NCI-H2081 (cell line): ENCODE measurements around the gene SMAD1.
"Not testable (repeated sequence)": the region's sequence is repeated elsewhere in the genome, so short reads cannot be mapped to it uniquely, and the experiment has no call there.

Experiments
- DNase-seq, 2 experiments: peaks; one replicate each; lab custom pipeline; 2025; lab: John Stamatoyannopoulos, UW

The SMAD1 gene

DNA sequence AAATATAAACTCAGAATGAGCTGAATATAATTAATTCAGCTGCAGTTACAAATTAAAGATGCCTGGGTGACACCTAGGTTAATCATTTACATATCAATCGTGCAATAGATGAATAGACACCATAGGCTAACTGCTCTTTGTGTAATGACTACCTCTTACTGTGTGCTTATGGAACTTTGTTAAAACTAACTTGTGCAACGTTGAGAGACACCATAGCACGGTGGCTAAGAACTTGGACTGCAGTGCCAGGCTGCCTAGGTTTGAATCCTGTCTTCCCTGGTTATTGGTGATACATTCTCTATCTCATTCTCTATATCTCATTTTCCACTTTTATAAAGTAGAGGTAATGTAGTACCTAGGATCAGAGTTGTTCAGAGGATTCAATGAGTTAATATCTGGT lies 46.9 kb downstream of the SMAD1 start:
- no peak for DNase-seq

DNA sequence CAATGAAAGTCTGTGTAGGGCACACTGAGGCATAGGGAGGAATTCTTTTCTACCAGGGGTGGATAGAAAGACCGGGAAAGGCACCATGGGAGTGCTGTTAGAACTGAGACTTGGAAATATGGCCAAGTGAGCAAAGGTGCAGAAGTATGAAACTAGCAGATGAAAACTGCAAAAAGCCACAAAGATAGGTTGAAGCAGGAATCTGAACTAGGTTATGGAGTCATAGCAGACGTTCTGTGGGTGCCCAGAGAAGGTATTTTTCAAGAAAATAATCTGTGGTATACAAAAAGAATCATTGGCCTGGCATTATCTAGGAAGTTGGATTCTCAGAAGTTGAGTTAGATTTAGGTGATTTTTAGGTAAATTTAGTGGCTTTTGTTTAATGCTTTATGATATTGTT lies 48.5 kb downstream of the SMAD1 start:
- DNase-seq = no peak

DNA sequence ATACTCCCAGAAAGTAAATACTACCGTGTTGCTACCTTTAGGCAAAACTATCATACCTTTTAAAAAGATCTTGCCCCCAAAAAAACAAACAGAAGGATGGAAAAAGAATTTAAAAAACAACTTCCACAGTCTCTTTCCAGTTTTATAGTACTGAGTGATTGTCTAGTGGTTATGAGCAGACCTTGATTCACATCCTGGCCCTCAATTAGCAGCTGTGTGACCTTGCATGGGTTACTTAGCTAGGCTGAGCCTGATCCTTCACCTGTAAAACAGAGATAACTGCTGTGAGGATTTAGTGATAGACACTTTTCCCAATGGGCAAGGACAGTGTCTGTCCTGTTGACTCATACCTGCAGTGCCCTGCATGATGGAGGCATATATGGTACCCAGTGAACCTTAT lies 49.0 kb downstream of the SMAD1 start:
- DNase-seq = no peak

DNA sequence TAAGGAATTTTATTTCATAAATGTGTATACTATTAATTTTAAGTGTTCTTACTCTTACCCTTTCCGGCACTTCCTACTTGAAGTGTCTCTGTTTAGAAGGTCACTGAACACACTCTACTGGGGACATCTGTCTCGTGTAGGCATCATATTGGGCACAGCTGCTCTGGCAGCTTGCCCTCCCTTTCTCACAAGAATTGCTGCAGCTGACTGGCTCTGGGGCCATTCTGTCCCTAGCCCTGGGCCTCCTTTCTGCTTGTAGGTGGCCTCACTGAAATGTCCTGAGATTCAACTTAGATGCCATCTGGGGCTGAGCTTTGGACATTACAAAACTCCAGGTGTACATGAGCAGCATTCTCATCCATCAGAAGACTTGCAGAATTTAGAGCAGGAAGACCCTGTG lies 49.6 kb downstream of the SMAD1 start:
- peak in 1 of 2 experiments; percentile 6 for DNase-seq

DNA sequence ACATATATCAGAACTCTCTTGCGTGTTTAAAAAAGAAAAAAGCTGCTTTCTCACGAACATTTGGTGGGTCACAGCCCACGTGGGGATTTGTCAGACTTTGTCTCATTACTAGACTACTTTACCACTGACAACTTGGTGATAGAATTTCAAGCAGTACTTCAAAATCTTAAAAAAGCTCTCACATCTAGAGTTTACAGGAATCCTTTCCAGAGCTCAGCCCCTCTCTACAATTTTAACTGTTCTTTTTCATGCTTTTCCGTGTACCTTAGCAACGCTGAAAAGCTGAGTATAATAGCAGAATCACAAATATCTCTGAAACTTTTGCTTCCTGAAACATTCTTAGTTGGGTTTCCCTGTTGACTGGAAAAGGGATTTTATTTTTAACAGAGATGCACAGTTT lies 50.2 kb downstream of the SMAD1 start:
- no peak for DNase-seq

DNA sequence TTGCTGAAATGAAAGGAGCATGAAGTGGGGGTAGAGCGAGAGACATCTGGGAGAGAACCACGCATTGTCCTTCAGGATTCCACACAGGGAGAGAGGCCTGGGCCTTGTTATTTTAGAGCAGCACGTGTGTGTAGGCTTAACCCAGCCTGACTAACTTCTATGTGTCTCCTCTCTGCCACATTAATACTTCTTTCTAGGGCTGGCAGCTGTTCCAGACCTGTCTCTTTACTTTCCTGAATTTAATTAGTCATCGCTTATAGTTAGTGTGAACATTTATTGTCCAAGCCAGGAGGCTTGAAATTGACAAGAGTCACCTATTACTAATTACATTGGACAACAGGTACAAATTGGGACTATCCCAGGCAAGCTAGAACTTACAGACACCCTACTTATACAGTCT lies 51.3 kb downstream of the SMAD1 start:
- DNase-seq = no peak

DNA sequence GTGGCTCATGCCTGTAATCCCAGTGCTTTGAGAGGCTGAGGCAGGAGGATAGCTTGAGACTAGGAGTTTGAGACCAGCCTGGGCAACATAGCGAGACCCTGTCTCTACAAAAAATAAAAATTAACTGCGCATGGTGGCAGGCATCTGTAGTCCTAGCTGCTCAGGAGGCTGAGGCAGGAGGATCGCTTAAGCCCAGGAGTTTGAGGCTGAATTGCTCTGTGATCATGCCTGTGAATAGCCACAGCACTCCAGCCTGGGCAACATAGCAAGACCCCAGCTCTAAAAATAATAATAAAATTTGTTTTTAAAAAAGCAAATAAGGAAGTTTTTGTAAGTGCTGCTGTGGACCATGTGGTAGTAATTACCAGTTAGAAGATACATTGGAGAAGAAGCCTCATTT lies 51.8 kb downstream of the SMAD1 start:
- DNase-seq = not testable (repeated sequence)

DNA sequence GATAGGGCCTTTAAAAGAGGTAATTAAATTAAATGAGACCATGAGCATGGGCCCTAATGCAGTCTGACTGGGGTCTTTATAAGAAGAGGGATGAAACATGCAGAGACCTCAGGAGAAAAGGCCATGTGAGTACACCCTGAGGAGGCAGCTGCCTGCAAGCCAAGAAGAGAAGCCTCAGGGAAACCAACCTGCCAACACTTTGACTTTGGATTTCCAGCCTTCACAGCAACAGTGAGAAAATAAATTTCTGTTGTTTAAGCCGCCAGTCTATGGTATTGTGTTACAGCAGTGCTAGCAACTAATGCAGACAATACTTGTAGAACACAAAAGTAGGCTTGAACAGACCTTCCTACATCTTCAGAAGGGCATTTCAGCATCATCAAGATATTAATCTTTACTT lies 52.3 kb downstream of the SMAD1 start:
- no peak for DNase-seq

DNA sequence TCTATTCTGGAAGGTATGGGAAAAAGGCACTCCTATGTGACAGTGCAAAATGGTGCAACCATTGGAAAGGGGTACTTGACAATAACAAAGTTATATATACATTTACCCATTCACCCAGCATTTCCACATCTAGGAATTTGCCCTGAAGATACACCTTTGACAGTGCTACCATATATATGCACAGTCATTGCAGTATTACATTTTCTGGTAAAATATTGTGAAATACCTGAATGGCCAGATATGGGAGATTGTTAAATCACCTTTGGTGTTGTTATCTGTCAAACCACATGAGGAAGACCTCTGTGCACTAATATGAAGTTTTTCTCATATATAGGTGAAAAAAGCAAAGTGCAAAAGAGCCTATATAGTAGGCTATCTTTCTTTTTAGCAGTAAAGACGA lies 53.5 kb downstream of the SMAD1 start:
- no peak for DNase-seq

DNA sequence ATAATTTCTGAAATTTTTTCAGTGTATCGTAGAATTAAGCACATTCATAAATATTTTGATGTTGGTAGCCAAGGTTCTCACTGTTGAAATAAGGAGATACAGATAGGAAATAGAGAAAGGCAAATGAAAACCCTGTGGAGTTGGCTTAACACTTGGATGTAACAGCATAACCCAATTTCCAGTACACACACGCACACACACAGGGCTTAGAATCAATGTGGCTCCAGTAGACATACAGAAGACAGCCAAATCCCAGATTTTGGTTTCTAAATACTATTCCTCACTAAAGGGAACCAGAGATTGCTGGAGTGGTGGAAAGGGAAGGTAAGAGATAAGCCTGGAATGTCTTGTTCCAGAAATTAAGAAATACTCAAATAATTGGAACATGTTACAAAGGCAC lies 54.4 kb downstream of the SMAD1 start:
- no peak for DNase-seq

DNA sequence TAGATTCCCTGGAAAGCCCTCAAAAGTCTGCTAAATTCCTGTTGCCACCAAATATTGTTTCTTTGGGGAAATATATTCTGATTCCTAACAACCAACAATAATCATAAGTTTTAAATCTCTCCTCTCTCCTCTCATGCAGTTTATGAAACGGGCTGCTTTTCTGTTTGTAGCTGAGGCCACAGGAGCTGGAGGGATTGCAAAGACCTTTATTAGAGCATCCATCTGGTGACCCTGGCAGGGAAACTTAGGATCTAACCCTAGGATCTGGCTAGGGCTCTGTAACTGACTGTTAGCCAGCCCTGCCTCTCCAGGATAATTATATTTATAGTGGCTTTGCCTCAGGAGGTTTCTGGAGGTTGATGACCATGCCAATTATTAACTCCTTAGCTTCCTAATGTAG lies 56.9 kb downstream of the SMAD1 start:
- DNase-seq = no peak

DNA sequence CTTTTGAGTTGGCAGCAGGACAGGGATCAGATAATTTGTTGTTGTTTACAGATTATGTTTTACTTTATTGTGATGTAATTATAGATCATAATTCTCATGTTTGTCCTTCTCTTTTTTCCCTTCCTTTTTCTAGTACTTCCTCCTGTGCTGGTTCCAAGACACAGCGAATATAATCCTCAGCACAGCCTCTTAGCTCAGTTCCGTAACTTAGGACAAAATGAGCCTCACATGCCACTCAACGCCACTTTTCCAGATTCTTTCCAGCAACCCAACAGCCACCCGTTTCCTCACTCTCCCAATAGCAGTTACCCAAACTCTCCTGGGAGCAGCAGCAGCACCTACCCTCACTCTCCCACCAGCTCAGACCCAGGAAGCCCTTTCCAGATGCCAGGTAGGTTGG lies 58.0 kb downstream of the SMAD1 start:
- DNase-seq = no peak

DNA sequence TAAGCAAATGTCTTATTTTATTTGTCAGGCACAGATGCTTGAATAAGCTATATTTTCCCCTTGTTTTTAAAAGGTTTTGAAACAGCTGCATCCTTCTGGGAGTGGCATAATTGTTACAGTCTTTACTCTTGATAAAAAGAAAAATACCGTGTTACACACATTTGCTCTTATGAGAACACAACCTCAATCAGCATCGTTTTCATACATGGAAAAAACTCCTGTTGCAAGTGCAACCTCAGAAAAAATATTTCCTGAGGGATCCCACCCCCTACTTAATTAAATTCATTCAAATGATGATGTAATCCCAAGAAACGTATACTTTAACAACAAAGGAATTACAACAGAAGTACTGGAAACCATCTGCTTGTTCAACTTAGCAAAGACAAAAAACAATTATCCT lies 58.6 kb downstream of the SMAD1 start:
- no peak for DNase-seq

DNA sequence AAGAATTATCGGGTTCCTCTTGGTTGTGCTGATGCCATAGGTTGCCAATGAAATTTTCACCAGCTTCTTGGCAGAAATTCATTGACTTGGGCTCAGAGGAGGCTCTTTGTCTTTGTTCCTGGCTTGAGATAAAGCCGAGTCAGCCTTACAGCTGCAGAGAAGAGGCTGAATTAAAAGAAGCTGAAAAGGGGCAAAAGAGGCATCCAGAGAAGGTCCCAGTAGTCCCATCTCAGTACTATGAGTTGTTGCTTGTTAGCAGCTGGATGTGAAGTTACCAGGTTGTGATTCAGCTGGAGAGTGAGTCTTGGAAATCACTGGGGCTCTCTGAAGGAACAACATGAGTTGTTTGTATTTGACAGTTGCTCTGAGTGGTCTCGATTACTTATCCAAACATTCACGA lies 59.7 kb downstream of the SMAD1 start:
- no peak for DNase-seq

DNA sequence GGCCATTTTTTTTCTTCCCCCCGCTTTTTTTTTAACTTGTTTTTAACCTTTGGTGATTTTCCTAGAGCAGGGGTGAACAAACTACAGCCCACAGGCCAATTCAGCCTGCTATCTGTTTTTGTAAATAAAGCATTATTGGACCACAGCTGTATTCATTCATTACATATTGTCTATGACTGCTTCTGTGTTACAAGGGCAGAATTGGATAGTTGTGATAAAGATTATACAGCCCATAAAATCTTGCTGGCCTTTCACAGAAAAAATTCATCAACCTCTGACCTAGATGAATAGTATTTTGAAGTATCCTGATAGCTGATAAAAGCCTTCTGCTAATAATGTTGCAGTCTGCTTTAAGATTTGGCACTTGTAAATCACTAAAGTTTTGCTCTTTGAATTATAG lies 63.4 kb downstream of the SMAD1 start:
- DNase-seq = no peak

DNA sequence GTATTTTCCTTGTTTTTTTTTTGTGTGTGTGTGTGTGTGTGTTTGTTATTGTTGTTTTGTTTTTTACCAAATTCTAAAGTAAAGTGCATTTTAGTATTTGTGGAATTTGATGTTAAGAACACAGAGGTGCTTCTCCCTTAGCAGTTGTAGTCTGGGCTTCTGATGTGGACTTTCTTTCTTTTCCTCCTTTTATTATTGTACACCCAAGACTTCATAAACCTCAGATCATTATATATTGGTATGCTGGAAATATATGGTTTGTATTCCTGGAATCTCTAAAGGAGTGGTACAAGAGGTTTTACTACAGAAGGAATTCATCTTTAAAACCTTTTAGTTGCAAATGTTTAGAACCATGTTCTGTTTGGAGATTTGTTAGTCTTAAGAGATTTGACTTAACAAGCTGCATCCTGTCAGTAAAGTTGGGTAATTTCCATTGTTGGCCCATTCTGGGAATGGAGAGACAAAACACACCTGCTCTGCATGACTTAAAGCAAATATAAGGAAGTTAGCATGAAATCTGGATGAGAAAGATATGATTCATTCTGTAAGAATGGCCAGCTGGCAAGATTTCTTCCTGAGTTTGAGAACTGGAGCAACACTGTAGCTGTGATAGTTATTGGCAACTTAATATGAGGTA lies 64.0 kb downstream of the SMAD1 start:
- no peak for DNase-seq

DNA sequence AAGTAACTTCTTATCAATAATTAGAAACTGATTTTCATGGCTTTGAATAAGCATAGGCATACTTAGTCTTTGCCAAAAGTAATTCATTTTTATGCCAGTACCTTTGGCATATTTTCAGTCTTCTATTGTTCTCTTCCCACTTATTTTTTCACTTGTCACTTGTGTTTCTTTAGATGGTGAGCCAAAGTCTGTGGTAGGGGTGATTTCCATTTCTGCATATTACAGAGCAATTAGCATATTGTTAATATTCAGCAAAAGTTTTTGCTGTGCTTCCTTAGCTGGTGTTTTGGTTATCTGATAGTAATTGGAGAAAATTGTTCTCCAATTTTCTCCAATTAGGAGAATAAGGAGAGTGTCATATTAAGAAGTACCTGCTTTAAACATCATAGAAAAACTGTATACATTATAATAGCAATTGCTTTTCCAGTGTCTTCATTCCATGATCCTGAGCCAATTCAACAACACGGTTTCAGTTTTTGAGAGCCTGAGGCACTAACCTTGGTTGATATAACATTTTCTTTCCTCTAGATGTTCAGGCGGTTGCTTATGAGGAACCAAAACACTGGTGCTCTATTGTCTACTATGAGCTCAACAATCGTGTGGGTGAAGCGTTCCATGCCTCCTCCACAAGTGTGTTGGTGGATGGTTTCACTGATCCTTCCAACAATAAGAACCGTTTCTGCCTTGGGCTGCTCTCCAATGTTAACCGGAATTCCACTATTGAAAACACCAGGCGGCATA lies 64.7 kb downstream of the SMAD1 start:
- no peak for DNase-seq

DNA sequence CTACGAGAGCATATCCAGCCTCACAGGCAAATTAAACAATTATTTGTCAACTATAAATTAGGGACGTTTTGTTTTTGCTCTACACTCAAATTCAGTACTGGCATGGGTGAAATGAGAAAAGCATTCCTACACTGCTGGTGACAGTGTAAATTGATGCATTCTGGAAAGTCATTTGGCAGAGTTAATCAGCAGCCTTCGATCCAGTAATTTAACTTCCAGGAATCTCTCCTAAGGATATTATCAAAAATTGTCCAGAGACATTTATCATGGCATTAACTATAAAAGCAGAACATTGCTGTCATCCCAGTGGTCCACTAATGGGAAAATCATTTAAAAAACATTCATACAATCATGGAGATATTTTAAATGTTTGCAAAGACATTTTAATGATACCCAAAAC lies 70.0 kb downstream of the SMAD1 start:
- DNase-seq = no peak

DNA sequence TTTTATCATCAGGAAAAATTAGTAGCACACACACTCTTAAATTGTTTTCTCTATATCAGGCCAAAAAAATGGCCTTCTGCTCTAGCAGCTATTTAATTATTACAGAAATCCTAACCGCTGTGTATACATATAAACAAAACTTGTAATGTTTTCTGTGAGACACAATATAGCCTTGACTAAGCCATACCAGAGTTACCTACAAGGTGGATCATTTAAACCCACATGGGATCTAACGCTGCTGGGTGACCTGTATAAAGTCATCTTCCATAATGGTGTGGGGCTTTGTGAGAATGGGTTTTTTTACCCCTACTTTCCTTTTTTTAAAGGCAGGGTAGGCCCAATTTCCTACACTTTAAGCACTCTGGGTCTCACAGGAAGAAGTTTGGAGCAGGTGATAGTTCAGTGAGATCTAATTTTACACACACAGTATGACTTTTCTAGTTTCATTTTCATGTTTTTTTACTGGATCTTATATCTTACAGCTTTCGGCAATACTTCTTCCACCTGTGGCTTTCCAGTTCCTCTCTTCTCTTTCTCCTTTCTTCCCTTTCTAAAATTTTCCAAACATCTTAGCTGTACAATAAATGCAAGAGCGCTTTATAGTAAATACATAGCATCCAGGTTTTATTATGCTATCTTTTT lies 70.6 kb downstream of the SMAD1 start:
- DNase-seq = no peak

DNA sequence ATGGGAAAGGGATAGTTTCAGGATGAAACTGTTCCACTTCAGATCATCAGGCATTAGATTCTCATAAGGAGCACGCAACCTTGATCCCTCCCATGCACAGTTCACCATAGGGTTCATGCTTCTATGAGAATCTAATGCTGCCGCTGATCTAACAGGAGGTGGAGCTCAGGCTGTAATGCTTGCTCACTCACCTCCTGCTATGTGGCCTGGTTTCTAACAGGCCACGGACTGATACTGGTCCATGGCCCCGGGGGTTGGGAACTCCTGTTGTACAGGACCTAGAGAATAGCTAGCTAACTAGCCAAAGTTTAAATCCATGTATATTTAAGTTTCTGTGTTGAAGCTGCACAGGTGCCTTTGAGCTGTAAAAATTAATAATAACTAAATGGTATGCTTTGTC lies 71.7 kb downstream of the SMAD1 start:
- DNase-seq = no peak

DNA sequence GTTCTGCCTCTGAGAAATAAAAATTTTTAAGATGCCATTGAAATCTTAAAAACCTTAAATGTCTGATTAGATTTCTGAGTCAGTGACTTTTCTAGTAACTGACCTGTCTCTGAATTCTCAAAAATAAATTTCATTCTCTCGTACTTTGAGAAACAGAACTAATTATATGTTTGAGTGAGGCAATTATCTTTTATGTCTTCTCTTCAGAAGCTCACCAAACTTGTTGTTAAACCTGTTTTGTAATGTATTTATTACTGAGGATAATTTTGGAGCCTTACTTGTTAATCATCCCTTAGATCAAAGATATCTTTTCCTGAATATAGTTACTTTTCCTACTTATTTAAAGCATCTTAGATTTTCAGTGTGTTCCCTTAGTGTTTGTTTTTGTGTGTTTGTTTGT lies 73.0 kb downstream of the SMAD1 start:
- DNase-seq = no peak

DNA sequence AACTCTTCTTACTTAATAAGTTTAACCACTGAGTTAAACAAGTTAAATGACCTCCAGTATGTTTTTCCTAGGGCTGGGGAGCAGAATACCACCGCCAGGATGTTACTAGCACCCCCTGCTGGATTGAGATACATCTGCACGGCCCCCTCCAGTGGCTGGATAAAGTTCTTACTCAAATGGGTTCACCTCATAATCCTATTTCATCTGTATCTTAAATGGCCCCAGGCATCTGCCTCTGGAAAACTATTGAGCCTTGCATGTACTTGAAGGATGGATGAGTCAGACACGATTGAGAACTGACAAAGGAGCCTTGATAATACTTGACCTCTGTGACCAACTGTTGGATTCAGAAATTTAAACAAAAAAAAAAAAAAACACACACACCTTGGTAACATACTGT lies 76.1 kb downstream of the SMAD1 start:
- peak in 1 of 2 experiments; percentile 45 for DNase-seq

DNA sequence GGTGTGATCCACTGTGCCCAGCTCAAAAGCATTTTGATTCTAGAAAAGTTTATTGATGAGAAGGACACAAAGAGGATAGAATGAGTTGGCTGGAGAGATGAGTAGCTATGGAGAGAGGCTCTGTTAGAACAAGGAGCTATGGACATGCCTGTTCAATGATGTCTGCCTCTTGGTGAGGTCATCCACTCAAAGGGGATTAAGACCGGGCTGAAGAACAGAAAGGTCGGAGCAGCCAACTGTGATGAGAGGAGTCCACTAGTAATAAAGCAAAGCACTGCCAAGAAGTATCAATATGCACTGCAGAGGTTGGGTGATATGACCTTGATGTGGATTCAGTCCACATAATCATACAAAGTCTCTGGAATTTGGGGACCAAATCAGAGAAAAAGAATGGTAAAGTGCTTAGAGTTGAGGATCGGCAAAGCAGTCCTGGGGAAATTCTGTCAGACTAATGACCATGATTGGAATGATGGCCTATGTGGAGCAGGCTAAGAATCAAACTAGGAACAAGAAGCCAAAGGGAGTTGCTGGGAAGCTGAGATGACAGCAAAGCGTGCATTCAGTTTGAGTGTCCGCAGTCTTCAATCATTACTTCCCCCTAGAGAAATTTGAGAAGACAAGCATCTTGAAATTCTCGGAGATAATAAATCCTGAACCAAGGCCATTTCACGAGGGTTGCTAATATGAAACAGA lies 81.8 kb downstream of the SMAD1 start:
- DNase-seq = no peak
